Neural progenitor cell (in vitro differentiated cells): ENCODE measurements around the gene TAC4.

Experiments
- CTCF ChIP-seq: fragments of 200-600 bp; sonication (generic); IDR thresholded peaks from 2 replicates; pipeline ENCODE4 v1.5.1; 2017; ENCODE audit warnings: antibody characterized with exemption, mild to moderate bottlenecking
- EZH2 ChIP-seq: fragments of 200-600 bp; sonication (generic); IDR thresholded peaks from 2 replicates; pipeline ENCODE4 v1.6.1; 2017; ENCODE audit warnings: antibody characterized with exemption, mild to moderate bottlenecking, moderate library complexity

- TF ChIP-seq CTCF: no peak
- no peak for TF ChIP-seq EZH2
Measured at GRCh38 chr17:49815761-49816281, 32.0 kb downstream of the TAC4 start.
